Measurements from ENCODE around the gene OSM.

The OSM gene

GRCh38 chr22:30245985-30246813 lies 20.5 kb downstream of the OSM start, which contains the start of gene LIF (continued):
- no peak for TF ChIP-seq PRDM6 (tag by site-specific recombination; IDR thresholded peaks at IDR 0.05)
- TF ChIP-seq ZSCAN30 (tag by site-specific recombination; IDR thresholded peaks at IDR 0.05): peak; percentile 54; the same call in 1 of the 2 replicates
- no peak for TF ChIP-seq ZNF585B (tag by site-specific recombination; IDR thresholded peaks at IDR 0.05)
- TF ChIP-seq WT1 (tag by site-specific recombination; IDR thresholded peaks at IDR 0.05): peak; percentile 47; the same call in 1 of the 2 replicates
- no peak for TF ChIP-seq ZNF843 (tag by site-specific recombination; IDR thresholded peaks at IDR 0.05)
- TF ChIP-seq ZNF76 (tag by site-specific recombination; IDR thresholded peaks at IDR 0.05; ENCODE audit: borderline replicate concordance, low read depth): peak; percentile 75; the same call in 1 of the 2 replicates
- TF ChIP-seq ZNF391 (tag by site-specific recombination; IDR thresholded peaks at IDR 0.05; ENCODE audit: borderline replicate concordance, low read depth): peak; percentile 55; the same call in 1 of the 2 replicates
- peak; percentile 72 for TF ChIP-seq ZNF335 (tag by site-specific recombination; conservative IDR thresholded peaks at IDR 0.05)
- TF ChIP-seq CTCF (tag by site-specific recombination; IDR thresholded peaks at IDR 0.05): peak; percentile 84
- TF ChIP-seq PRDM10 (tag by site-specific recombination; IDR thresholded peaks at IDR 0.05): peak; percentile 87
- TF ChIP-seq ZNF600 (tag by site-specific recombination; IDR thresholded peaks at IDR 0.05): peak; percentile 78
- no peak for TF ChIP-seq ZNF311 (tag by site-specific recombination; IDR thresholded peaks at IDR 0.05; ENCODE audit: borderline replicate concordance)
- TF ChIP-seq ZNF664 (tag by site-specific recombination; IDR thresholded peaks at IDR 0.05): peak; percentile 87
- TF ChIP-seq ZNF792 (tag by site-specific recombination; IDR thresholded peaks at IDR 0.05): no peak
- TF ChIP-seq ZNF394 (tag by site-specific recombination; IDR thresholded peaks at IDR 0.05; ENCODE audit: borderline replicate concordance): peak; percentile 64; the same call in 1 of the 2 replicates
- no peak for TF ChIP-seq ZFP41 (tag by site-specific recombination; IDR thresholded peaks at IDR 0.05; ENCODE audit: borderline replicate concordance)
- TF ChIP-seq ZBTB10 (tag by site-specific recombination; IDR thresholded peaks at IDR 0.05): peak; percentile 64
- TF ChIP-seq ZNF580 (tag by site-specific recombination; IDR thresholded peaks at IDR 0.05): 0 out of 2 replicates have a peak, but pooled peaks have one; percentile 49
- no peak for TF ChIP-seq TCF7L2 (IDR thresholded peaks at IDR 0.05; ENCODE audit: borderline replicate concordance, low read depth, low read length)
- TF ChIP-seq ZNF292 (tag by site-specific recombination; IDR thresholded peaks at IDR 0.05; ENCODE audit: borderline replicate concordance, low read depth): no peak
- peak; percentile 54; the same call in 1 of the 2 replicates for TF ChIP-seq ZXDB (tag by site-specific recombination; IDR thresholded peaks at IDR 0.05)
- no peak for TF ChIP-seq ATF2 (tag by site-specific recombination; IDR thresholded peaks at IDR 0.05; ENCODE audit: low read depth)
- TF ChIP-seq KLF8 (tag by site-specific recombination; IDR thresholded peaks at IDR 0.05): peak; percentile 91
- no peak; the same call in 1 of the 2 replicates for TF ChIP-seq SP2 (tag by site-specific recombination; IDR thresholded peaks at IDR 0.05)
